GM12875 (cell line): ENCODE results near the gene FAM170B.

ENCODE experiments used
- H3K4me3 ChIP-seq: one replicate; pipeline ENCODE4 v1.5.1; 2011; ENCODE audit warnings: low read depth, low read length, control low read depth
- TF ChIP-seq, protein P1 (sequence below): IDR thresholded peaks from 2 replicates; pipeline ENCODE4 v1.5.1; 2011; ENCODE audit warnings: low read depth, mild to moderate bottlenecking, control low read depth, inconsistent platforms, low read length, moderate library complexity, borderline replicate concordance; ENCODE audit not compliant: insufficient read depth

FAM170B gene

DNA sequence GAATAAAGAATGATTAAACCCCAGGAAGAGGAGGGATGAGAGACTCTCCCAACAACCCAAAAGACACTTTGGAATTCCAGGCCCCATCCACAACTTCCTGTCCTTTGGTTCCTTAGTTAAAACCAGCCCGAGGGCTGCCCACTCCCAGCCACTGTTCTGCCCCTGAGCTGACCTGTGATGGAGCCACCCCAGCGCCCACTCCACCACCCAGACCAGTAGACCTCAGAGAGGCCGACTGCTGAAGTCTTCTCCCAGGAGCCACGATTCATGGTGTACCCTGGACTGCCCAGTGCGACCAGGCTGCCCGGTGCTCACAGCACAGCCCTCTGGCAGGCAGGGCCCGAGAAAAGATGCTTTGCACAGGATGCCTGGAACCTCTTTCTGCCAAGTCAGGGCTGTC, 25.2 kb downstream of the FAM170B start:
- TF ChIP-seq, protein P1, sequence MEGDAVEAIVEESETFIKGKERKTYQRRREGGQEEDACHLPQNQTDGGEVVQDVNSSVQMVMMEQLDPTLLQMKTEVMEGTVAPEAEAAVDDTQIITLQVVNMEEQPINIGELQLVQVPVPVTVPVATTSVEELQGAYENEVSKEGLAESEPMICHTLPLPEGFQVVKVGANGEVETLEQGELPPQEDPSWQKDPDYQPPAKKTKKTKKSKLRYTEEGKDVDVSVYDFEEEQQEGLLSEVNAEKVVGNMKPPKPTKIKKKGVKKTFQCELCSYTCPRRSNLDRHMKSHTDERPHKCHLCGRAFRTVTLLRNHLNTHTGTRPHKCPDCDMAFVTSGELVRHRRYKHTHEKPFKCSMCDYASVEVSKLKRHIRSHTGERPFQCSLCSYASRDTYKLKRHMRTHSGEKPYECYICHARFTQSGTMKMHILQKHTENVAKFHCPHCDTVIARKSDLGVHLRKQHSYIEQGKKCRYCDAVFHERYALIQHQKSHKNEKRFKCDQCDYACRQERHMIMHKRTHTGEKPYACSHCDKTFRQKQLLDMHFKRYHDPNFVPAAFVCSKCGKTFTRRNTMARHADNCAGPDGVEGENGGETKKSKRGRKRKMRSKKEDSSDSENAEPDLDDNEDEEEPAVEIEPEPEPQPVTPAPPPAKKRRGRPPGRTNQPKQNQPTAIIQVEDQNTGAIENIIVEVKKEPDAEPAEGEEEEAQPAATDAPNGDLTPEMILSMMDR: no peak
- no peak overlapping the region for H3K4me3 ChIP-seq

- no peak overlapping the region for H3K4me3 ChIP-seq
Observed at GRCh38 chr10:49107887-49108267, 25.9 kb downstream of the FAM170B start.

DNA sequence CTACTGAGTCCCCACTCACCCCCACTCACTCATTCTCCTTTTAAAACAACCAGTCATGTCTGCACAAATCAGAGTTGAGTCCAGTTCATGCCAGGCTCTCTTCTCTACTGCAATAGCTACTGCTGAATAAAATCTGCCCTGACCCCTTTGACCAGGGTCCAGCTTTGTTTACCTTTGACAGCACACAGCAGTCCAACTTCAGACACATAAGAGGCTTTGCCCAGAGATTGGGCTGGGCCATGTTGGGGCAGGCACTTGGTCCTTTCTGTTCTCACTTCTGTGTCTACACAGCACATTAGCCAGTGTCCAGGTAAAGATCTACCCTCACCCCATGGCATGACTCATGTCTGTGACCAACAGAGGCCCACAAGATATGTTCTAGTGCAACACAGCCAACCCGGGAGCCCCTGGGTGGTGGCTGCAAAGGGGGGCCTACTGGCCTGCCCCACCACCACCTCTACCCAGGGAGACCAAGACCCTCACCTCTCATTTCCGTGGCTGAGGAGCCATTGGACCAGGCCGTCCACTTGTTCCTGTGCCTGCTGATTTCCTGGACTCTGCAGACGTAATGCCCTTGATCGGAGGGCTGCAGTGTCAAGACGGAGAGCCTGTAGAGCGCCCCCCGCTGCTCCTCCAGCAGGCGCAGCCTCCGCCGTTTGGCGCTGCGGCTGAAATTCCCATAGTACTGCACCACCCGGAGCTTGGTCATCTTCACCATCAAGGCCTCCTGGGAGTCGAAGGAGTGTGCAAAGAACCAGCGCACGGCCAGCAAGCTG, 26.5 kb downstream of the FAM170B start:
- TF ChIP-seq, protein P1: no peak
- H3K4me3 ChIP-seq: no peak overlapping the region

More at GRCh38 chr10:49107887-49108267, 25.9 kb downstream of the FAM170B start:
- TF ChIP-seq, protein P1: no peak

- TF ChIP-seq, protein P1: no peak
- H3K4me3 ChIP-seq: no peak overlapping the region
Observed at GRCh38 chr10:49106451-49106850, 27.4 kb downstream of the FAM170B start.

- TF ChIP-seq, protein P1: no peak
- no peak overlapping the region for H3K4me3 ChIP-seq
Observed at GRCh38 chr10:49105076-49105475, 28.7 kb downstream of the FAM170B start.

GRCh38 chr10:49104323-49104722, 29.5 kb downstream of the FAM170B start:
- TF ChIP-seq, protein P1: no peak
- no peak overlapping the region for H3K4me3 ChIP-seq

DNA sequence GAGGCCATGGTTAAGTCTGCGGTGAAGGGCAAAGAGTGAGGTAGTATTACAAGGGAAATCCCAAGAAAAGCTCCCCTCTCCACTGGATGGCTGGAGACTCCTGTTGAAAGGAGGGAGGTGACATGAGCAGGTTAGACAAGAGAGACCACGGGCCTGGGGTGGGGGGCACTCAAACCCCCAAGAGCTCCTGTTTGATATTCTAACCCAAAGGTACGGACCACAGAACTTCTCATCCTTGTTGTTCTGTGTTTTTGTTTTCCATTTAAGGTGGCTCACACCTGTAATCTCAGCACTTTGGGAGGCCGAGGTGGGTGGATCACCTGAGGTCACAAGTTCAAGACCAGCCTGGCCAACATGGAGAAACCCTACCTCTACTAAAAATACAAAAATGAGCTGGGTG, 30.1 kb downstream of the FAM170B start:
- TF ChIP-seq, protein P1: no peak
- H3K4me3 ChIP-seq: no peak overlapping the region
